Stimulated activated naive CD8-positive, alpha-beta T cell treated with anti-CD3 and anti-CD28 coated beads, Interleukin-15, Interleukin-2, amounts not matched to agents 100 ng/mL and 50 ng/mL, for 24 hours (primary cell): ENCODE data around the gene DYNC2LI1.

Experiments used
- H3K27ac Mint-ChIP-seq: one replicate; pipeline ENCODE4 v1.8.0; 2021; ENCODE audit warnings: mild to moderate bottlenecking, mixed read lengths
- H3K27me3 Mint-ChIP-seq: one replicate; pipeline ENCODE4 v1.8.0; 2021; ENCODE audit warnings: mixed read lengths
- H3K36me3 Mint-ChIP-seq: one replicate; pipeline ENCODE4 v1.8.0; 2021; ENCODE audit warnings: low read depth, mixed read lengths
- H3K4me1 Mint-ChIP-seq: one replicate; pipeline ENCODE4 v1.8.0; 2021; ENCODE audit warnings: low read depth, mixed read lengths
- H3K4me3 Mint-ChIP-seq: one replicate; pipeline ENCODE4 v1.8.0; 2021; ENCODE audit warnings: mild to moderate bottlenecking, mixed read lengths
- H3K9me3 Mint-ChIP-seq: one replicate; pipeline ENCODE4 v1.8.0; 2021; ENCODE audit warnings: mixed read lengths

DYNC2LI1 gene

DNA sequence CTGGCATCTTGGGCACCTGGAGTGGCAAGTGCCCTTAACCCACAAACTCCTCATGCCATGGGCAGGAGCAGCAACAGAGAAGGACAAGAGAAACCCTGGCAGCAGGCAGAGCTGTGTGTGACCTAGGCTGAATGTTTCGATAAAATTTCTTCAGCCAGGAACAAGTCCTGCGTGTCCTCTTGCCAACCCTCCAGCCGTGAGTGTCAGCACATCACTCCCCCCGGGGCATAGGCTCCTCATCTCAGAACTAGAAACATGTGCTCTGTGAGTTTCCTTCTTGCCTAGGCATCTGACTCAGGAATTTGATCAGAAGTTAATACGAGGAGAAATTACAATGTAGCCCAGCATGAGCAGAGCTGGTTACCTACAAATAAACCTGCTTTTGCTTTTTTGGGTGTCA lies 67.1 kb downstream of the DYNC2LI1 start:
- Mint-ChIP-seq H3K4me3 (no peak overlapping the region), H3K27ac (no peak overlapping the region), H3K27me3 (no peaks in the 10 kb centered on the region), H3K9me3 (no peaks in the 10 kb centered on the region), H3K36me3 (no peaks in the 10 kb centered on the region), H3K4me1 (no peaks in the 10 kb centered on the region)

DNA sequence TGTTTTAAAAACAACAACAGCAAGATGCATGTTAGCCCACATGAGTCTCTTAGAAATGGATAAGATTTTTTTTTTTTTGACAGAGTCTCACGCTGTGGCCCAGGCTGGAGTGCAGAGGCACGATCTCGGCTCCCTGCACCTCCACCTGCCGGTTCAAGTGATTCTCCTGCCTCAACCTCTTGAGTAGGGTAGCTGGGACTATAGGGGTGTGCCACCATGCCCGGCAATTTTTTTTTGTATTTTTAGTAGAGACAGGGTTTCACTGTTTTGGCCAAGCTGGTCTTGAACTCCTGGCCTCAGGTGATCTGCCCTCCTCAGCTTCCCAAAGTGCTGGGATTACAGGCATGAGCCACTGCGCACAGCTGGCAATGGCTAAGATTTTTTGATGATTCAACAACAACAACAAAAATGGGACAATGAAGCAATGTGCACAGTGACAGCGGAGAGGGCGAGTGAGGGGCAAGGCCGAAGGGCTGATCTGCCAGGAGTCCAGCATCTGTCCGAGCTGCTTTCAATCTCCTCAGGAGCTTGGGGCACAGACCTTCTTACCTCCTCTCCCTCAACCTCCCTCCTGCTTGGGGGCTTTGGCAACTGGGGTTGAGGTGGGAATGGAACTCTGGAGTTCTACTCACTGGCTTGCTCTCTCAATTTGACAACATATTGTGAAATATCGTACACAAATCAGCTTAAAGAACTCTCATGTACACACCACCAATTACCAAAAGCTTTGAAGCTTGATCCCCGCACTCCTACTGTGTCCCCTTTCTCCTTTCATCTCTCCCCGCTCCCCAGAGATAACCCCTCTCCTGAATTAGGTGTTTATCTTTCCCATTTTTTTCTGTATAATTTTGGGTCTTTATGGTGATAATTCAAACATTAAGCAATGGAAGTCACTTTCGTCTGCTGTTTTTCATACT lies 68.4 kb downstream of the DYNC2LI1 start:
- no peaks in the 10 kb centered on the region for H3K27me3 Mint-ChIP-seq
- no peak overlapping the region for H3K4me3 Mint-ChIP-seq
- H3K9me3 Mint-ChIP-seq, result no peaks in the 10 kb centered on the region
- H3K4me1 Mint-ChIP-seq, result no peaks in the 10 kb centered on the region
- no peaks in the 10 kb centered on the region for H3K36me3 Mint-ChIP-seq
- H3K27ac Mint-ChIP-seq, result no peak overlapping the region

DNA sequence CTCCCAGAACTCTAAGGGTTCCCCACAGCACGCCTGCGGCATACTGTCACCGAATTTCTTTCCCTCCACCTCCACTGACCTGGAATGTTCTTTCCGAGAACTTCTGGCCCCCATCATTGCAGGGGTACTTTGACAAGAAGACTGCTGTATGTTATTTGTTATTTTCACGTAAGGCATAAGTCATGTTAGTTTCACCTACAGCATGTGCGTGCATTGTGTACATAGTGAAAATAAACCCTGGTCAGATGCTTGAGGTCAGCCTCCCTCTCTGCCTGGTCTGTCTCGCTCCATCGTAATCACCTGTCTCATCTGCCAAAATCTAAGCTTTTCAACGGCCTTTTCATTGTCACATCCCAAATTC lies 69.0 kb downstream of the DYNC2LI1 start:
- no peak overlapping the region for H3K4me3 Mint-ChIP-seq

DNA sequence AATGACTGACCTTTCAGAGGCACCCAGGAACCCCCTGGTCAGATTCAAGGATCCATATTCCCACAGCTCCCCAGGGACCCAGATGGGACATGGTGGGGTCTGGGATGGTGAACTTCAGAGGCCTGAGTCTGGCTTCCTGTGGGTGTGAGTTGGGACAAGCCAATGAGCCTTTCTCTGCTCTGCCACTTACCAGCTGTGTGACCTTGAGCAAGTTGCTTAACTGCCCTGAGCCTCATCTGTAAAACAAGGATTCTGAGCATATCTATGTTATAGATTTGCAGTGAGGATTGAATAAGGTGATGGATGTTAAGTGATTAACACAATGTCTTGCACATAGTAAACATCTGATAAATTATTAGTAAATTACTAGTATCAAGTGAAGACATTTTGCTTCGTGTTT lies 71.3 kb downstream of the DYNC2LI1 start:
- H3K4me3 Mint-ChIP-seq, result no peak overlapping the region

More for the DNA sequence above, 69.0 kb downstream of the DYNC2LI1 start:
- H3K4me1 Mint-ChIP-seq, result no peaks in the 10 kb centered on the region
- no peaks in the 10 kb centered on the region for H3K27me3 Mint-ChIP-seq
- no peak overlapping the region for H3K27ac Mint-ChIP-seq
- H3K9me3 Mint-ChIP-seq, result no peaks in the 10 kb centered on the region
- H3K36me3 Mint-ChIP-seq, result no peaks in the 10 kb centered on the region

DNA sequence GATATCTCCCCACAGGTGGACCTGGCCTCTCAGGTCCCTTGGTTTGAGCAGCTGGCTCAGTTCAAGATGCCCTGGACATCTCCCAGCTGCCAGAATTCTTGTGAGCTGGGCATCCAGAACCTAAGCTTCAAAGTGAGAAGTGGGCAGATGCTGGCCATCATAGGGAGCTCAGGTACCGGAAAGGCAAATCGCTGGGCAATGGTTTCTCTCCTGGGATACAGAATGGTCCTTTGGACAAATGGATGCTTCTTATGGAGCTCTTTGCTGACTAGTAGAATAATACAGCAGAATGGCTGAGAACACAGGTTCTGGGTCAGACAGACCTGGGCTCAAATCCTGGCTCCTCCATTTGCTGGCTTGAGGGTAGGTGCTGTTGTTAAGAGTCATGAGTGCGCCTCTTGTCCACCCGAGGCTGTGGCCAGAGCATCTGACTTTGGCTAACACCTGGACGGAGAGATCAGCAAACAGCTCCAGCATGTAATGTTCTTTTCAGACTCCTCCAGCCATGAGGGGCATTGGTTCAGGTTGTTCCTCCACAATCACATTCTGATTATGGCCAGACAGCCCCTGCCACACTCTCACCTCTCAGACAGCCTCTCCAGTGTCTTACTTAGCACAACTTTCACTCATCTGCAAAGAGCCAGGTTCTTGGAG lies 72.4 kb downstream of the DYNC2LI1 start:
- Mint-ChIP-seq H3K4me1 (no peaks in the 10 kb centered on the region), H3K27me3 (no peaks in the 10 kb centered on the region), H3K9me3 (no peaks in the 10 kb centered on the region), H3K4me3 (no peak overlapping the region), H3K27ac (no peak overlapping the region), H3K36me3 (no peaks in the 10 kb centered on the region)

More for the DNA sequence above, 71.3 kb downstream of the DYNC2LI1 start:
- H3K36me3 Mint-ChIP-seq, result no peaks in the 10 kb centered on the region
- H3K27me3 Mint-ChIP-seq, result no peaks in the 10 kb centered on the region
- no peaks in the 10 kb centered on the region for H3K9me3 Mint-ChIP-seq
- H3K27ac Mint-ChIP-seq, result no peak overlapping the region
- no peaks in the 10 kb centered on the region for H3K4me1 Mint-ChIP-seq

DNA sequence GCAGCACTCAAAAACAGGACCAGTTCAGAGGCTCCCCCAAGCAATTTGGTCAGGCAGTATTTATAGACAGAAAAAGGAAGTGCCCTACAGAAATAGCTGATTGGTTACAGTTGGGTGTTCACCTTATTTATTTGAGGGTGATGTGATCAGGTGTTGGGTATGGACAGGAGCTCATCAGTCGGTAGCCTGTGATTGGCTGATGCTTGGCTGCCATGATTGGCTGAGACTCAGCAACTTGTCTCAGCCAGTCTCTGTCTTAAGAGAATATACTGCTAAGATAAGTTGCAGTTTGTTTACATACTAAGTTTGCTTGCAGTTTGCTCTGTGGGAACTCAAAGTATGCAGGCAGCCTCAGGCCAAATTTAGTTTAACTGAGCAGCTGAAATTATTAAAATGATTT lies 74.4 kb downstream of the DYNC2LI1 start:
- Mint-ChIP-seq H3K27ac (no peak overlapping the region), H3K9me3 (no peaks in the 10 kb centered on the region), H3K4me1 (no peaks in the 10 kb centered on the region)

DNA sequence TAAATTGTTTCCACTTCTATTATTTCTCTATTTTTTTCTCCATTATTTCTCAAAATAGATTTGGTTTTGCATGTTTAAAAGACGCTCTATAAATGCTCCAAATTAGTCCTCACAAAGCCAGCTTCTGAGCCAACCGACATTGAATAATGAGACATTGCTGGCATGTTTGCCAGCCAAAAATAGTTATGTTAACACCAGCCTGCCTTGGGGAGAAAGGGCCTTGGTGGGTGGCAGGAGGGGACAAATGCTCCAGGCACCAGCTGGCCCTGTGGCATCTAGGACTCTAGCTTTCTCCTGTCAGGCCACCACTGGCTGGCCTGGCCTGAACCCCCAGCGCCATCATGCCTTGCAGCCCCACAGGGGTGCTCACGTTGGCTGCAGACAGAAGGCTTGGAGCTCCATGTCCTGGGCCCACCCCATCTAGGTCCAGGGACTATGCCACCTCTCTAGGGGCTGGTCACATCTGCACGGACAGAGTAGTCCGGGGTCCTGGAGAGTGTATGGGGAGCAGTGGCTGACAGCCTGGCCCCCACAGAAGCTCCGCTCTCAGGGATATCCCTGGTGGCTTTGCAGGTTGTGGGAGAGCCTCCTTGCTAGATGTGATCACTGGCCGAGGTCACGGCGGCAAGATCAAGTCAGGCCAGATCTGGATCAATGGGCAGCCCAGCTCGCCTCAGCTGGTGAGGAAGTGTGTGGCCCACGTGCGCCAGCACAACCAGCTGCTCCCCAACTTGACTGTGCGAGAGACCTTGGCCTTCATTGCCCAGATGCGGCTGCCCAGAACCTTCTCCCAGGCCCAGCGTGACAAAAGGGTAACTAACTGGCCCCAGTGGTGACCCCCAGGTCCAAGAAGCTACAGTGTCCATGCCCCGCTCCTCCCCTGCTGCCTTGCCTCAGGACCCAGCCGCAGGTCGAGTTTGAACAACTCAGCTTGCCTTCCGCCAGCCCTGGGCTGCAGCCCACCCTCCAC lies 77.5 kb downstream of the DYNC2LI1 start:
- Mint-ChIP-seq H3K27ac (no peak overlapping the region), H3K36me3 (no peaks in the 10 kb centered on the region), H3K27me3 (peaks cover 26% of the 10 kb centered on the region), H3K9me3 (no peaks in the 10 kb centered on the region), H3K4me3 (no peak overlapping the region), H3K4me1 (no peaks in the 10 kb centered on the region)

More for the DNA sequence above, 74.4 kb downstream of the DYNC2LI1 start:
- Mint-ChIP-seq H3K36me3 (no peaks in the 10 kb centered on the region), H3K4me3 (no peak overlapping the region), H3K27me3 (peaks cover 6% of the 10 kb centered on the region)

DNA sequence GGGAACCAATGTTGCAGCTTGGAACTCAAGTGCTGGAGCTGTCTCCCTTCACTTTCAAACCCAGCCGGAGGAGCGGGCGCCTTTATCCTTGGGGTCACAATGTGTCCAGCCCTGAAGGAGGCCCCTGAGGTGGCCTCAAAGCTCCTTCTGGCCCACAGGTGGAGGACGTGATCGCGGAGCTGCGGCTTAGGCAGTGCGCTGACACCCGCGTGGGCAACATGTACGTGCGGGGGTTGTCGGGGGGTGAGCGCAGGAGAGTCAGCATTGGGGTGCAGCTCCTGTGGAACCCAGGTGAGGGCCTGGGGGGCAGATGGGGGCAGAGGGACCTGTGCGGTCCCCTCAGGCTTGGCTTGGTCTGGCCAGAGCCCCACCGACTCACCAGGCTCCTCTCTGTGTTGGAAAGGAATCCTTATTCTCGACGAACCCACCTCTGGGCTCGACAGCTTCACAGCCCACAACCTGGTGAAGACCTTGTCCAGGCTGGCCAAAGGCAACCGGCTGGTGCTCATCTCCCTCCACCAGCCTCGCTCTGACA lies 78.4 kb downstream of the DYNC2LI1 start:
- Mint-ChIP-seq H3K36me3 (no peaks in the 10 kb centered on the region), H3K4me3 (no peak overlapping the region), H3K27me3 (peaks cover 34% of the 10 kb centered on the region), H3K27ac (no peak overlapping the region), H3K9me3 (no peaks in the 10 kb centered on the region), H3K4me1 (no peaks in the 10 kb centered on the region)

DNA sequence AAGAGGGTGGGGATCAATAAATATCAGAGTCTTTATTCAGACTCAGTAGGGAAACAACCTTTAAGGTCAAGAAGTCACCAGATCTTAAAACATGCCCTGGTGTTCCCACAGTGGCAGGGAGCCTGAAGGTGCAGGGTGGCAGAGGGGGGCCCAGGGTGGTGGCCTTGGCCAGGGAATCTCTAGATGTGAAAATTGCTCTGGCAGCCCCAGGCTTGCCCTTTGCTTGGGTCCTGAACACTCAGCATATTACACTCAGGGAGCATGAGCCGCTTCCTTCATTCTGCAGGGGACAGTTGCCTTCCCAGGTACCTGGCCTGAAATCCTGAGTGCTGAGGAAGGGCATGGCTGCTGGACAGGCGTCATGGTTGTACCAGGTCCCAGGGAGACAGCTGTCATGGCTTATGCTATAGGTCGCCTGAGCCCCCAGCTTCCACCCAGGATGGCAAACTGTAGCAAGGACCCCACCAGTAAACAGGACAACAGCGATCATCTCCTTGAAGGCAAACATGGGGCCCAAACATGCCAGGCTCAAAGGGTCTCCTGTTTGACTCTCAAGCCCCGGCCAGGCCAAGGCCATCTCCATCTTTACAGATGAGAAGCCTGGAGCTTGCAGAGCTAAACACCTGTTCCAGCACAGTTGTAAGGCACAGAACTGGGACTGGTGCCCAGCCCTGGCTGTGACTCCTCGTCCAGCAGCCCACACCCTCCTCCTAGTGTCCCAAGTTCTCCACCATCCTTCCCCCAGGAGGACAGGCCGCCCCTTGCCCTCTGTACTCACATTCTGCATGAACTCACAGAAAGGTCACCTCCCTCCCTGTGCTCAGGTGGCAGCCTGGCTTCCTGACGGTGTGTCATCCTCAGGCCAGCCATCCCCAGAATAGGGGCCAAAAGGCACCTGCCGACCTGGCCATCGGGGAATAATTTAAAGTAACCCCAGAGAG lies 79.6 kb downstream of the DYNC2LI1 start:
- Mint-ChIP-seq H3K27me3 (peaks cover 39% of the 10 kb centered on the region), H3K4me1 (no peaks in the 10 kb centered on the region), H3K27ac (no peak overlapping the region), H3K9me3 (no peaks in the 10 kb centered on the region), H3K4me3 (no peak overlapping the region), H3K36me3 (no peaks in the 10 kb centered on the region)

DNA sequence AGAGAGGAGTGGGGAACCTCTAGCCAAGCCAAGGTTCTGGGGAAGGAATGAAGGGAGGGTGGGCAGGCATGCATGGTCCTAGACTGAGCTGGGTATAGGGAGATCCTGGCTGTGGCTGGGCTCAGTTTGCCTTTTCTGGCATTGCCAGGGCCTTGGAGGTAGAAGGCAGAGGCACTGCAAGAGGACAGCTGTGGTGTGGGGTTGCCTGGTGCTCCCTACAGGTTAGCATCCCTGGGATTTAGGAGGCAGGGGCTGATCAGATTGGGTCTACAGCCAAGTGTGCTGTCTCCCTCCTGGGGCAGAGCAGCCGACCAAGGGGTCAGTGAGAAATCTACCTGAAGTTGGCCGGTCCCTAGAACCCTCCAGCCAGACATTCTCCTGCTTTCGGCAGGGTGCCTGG lies 80.8 kb downstream of the DYNC2LI1 start:
- Mint-ChIP-seq H3K27me3 (peaks cover 48% of the 10 kb centered on the region), H3K27ac (no peak overlapping the region), H3K4me1 (no peaks in the 10 kb centered on the region), H3K4me3 (no peak overlapping the region), H3K36me3 (no peaks in the 10 kb centered on the region), H3K9me3 (no peaks in the 10 kb centered on the region)

DNA sequence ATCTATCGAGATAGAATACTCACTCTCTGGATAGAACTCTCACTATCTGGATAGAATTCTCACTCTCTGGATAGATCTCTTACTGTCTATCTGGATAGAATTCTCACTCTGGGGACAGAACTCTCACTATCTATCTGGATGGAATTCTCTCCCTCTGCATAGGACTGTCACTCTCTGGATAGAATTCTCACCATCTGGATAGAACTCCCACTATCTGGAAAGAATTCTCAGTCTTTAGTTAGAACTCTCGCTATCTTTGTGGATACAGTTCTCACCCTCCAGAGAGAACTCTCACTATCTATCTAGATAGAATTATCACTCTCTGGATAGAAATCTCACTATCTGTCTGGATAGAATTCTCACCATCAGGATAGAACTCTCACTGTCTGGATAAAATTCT lies 81.5 kb downstream of the DYNC2LI1 start:
- Mint-ChIP-seq H3K36me3 (no peaks in the 10 kb centered on the region), H3K4me3 (no peak overlapping the region), H3K27me3 (peaks cover 52% of the 10 kb centered on the region)

More for the DNA sequence above, 81.5 kb downstream of the DYNC2LI1 start:
- H3K27ac Mint-ChIP-seq, result no peak overlapping the region
- H3K9me3 Mint-ChIP-seq, result no peaks in the 10 kb centered on the region
- no peaks in the 10 kb centered on the region for H3K4me1 Mint-ChIP-seq
